Activated CD4-positive, CD25-positive, alpha-beta regulatory T cell treated with anti-CD3 and anti-CD28 coated beads, Interleukin-2, amount 50 U/mL, for 16 hours (primary cell): Measurements from ENCODE around the gene BMAL1.
"Not testable (repeated sequence)": the region's sequence is repeated elsewhere in the genome, so short reads cannot be mapped to it uniquely, and the experiment has no call there.

Experiments
- DNase-seq: peaks from one replicate; pipeline ENCODE4 v3.0.0-alpha.2; 2020; ENCODE audit warnings: low read depth, low spot score

The BMAL1 gene

DNA sequence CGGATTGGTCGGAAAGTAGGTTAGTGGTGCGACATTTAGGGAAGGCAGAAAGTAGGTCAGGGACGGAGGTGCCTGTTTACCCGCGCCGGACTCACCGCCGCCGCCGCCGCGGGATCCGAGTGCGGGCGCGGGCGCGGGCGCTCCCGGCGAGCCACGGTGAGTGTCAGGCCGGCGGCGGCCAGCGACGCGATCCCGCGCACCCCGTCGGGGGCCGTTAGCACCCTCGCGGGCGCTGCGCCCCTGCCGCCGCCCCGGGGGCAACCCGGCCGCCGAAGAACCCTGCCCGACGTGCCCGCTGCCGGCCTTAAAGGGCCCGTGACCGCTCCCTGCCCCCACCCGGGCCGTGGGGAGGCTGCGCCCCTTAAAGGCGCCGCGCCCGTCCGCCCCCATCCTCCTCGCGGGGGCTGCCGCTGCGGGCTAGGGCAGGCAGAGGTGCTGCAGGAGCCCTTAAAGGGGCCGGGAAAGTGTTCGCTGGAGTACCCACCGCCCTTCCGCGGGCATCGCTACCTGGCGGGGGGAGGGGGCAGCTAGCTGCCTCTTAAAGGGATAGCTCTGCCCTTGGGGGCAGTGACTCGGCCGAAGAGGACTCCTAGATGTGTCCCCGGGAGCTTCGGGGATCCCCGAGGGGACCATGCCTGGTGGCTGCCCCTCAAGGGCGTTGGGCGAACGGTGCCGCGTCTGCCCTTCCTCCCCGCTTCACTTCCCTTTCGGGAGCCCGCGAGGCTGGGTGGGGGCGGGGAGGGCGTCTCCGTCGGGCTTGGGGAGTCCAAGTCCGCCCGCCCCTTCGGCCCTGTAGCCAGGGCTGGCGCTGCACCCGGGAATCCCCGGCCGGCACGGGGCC is at the start of gene BMAL1:
Gene BMAL1 (plus strand): TSS at position 23 of the 841 bp plus-strand sequence. CDS start 76,519 bp downstream, outside the sequence.
- DNase-seq: peak; percentile 23

DNA sequence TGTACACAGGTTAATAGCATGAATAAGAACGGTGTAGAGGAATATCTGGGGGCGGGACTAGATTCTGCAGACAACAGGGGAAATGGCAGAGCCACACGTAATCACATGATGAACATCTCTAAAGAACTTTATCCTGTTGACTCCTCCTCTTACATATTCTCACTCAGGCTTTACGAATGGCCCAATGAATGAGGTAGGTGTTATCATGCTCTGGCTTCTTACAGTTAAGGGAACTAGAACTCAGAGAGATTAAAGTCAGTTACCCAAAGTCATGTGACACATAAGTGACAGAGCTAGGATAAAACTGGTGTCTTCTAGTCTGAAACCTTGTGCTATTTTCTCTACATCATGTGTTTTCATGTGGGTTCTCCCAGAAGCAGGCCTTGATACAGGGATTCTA is 49.0 kb upstream of the BMAL1 start:
- DNase-seq: no peak

DNA sequence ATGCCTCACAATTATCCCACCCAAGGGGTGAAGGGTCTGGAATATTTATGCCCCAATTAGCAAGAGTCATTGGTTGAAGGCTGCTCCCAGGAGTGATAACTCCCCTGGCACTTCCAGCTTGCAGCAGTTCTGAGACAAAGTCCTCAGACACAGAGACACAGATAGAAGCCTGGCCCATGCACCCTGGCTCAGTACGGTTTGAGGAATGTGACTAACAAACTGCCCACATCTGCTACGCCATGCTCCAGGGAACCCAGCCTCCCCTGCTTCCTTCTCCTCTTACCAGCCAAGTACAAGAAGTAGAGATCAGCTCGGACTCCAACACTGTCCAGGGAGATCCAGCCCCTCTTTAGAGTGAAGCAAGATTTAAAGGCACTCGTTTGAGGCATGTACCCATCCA is 48.5 kb upstream of the BMAL1 start:
- DNase-seq: no peak

DNA sequence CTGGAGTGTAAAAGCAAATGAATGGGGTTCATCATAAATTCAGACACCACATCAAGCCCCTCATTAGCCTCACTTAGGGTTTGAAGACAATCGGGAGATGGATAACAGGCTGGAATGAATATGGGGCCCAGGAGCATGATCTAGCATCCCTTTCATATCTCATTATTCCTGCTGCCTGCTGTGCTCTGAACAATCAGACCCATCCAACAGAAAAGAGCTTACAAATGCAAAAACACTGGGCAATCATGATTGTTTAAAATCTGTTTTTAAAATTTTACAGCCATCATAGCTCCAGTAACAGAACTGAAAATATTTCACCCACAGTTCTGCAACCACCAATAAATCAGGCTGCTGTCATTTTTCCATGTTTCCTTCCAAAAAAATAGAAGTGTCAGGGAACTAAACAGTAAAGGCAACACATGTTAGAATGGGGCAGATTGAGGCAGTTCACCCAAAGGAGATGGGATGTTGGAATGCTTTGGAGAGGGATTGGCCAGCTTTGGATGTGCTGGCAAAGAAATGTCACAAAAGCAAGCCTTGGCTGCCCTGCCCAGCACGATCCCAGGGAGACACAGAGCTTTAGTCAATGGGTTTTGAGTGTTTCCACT is 47.8 kb upstream of the BMAL1 start:
- DNase-seq: no peak

DNA sequence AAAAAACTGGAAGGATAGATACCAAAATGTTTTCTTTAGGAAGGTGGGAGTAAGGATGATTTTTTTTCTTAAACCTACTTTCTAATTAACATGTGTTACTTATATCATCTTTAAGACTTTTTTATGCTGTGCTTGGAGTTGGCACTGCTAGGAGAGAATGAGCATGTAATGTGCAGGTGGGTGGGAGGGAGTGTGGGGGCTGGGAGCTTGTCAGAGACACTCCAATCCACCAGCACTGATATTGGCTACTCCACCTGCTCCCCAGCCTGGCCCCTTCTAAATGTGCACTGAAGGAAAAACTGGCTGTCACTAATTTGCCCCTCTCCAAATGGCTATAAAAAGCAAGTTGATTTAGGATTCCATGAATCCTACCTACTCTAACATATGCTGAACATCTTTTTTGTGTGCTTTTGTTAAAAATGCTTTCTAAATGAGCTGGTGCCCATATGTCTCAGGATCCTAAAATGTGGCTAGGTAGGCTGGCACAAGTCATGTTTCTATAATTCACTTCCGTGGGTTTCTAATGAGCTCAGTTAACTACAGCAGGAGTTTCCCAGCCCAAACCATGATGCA is 44.3 kb upstream of the BMAL1 start:
- DNase-seq: no peak

DNA sequence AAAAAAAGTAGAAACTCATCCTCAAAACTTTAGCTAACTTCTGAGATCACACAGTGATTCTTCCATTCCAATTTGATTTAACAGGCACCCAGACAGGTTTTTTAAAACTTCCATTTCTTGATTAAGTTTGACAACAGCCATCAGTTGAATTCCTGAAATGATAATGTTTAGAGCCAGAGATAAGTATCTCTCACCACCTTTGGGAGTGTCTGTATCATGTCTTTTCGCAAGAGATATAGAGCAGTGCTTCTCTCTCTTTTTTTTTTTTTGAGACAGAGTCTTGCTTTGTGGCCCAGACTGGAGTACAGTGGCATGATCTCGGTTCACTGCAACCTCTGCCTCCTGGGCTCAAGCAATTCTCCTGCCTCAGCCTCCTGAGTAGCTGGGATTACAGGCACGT is 41.7 kb upstream of the BMAL1 start:
- no peak for DNase-seq

DNA sequence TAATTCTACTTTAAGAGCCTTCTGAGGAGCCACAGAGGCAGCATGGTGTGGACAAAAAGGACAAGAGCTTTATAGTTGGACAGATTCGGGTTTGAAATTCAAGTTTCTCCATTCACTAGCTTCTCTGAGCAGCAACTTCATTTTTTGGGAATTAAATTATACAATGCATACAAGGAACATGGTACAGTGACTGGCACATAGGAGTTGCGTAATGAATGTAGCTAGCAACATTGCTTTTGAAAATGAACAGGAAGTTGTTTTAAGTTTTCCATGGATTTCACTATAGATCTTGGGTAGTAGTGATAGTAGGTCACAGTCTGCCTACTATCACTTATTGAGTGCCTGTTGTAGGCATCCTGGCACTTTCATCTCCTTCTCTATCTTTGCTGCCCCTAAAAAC is 41.0 kb upstream of the BMAL1 start:
- no peak for DNase-seq

DNA sequence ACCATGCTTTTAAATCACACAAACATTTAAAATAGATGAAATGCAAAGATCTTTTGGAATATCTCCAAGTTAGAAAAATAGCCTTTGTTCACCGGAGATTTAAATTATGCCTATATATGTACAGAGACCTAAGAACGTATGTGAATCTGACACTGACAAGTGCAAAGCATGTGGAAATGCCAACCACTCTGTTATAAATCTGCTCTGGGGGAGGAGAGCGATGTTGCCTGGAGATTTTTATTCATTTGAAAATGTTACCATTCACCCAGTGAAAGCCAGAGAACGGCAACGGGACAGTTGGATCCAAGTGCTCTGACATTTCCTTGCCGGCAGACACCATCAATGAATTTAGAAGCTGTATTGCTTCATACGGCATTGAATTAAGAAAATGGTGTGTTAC is 39.8 kb upstream of the BMAL1 start:
- DNase-seq: no peak

DNA sequence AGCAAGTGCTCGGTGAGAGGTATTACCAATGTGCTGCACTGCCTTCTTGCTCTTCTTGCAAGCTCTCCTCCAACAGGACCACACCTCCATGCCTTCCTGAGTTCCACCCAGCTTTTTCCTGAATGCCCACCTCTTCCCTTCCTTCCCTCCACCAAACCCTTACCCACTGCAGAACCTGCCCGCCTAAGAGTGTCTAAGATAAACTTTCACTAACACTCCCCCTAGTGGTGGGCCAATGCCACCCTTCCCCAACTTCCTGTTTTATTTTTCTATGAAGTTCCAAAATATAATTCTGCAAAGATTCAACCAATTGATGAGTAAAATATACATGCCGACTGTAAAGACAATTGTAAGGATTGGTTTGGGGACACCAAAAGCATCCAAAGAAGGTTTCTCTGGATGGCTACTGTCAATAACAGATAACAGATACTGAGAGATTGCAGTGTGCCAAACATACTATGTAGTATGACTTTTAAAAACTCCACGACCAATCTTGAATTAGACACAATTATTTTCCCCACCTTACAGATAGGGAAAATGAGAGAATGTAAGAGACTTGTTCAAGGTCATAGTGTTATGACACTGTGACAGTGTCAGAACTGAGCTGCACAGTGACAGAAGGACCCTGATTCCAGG is 38.6 kb upstream of the BMAL1 start:
- peak; percentile 19 for DNase-seq

DNA sequence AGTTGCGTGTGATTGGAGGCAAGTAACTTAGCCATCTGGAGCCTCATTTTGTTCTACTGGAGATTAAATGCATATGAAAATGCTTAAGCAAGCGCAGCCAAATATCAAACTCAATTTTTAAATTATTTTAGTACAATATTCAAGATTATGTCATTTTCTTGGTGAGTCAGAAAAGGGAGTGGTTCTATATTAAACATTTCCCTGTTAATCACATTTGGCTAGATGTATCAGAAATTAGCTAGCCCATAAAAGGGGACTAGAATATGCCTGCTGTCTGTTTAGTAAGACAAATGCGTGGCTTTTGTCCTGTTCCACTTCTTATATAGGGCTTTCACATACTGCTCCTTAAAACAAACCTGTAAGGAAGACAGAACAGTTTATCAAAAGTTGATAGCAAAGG is 35.0 kb upstream of the BMAL1 start:
- no peak for DNase-seq

DNA sequence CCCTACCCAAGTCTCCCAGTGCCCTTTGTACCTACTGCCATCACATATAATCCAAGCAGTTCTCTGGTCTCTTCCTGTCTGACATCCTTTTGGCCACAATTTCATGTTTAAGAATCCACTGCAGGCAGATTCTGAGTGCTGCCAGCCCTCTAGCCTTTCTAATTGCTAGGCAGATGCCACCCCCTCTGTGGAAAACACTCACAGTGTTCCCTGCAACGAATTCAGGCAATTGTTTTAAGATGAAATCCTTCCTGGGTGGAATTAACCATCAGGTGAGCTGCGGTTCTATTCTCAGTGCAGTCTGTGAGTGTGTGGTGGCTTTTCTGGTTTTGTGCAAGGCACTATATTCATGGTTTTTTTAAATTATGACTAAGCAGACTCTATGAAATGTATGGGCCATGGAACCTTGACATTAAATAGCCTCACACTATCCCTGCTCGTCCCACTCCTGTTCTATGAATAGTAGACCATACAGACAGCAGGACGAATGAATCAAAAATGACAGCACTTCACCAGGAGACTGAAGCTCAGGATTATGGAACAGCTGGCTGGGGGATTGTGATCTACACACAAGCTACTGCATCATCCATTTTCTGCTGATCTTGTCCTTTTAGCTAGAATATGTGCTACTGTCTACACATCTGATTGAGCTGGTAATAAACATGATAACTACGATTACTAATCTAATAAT is 29.8 kb upstream of the BMAL1 start:
- no peak for DNase-seq

DNA sequence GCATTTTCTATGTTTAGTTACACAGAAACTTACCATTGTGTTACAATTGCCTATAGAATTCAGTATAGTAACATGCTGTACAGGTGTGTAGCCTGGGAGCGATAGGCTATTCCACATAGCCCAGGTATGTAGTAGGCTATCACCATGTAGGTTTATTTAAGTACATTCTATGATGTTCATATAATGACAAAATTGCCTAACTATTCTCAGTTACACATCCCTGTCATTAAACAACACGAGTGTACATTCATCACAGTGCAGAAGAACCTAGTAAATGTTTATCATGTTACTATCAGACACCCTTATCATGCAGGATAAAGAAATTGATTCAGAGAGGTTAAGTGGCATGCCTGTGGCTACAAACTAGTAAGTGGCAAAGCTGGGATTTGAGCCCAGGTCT is 28.4 kb upstream of the BMAL1 start:
- DNase-seq: no peak

DNA sequence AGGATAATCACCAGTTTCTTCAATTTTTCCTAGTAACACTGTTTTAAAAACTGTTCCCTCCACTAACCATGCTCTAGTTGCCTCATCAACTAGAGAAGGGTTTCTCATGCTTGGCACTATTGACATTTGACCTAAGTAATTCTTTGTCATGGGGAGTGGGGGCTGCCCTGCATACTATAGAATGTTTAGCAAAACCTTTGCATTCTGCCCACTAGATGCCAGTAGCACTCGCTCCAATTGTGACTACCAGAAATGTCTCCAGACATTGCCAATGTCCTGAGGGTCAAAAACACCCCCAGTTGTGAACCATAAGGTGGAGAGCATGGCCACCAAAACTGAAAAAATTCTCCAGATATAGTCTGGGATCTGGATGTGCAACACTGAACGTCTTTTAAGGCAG is 27.6 kb upstream of the BMAL1 start:
- no peak for DNase-seq

DNA sequence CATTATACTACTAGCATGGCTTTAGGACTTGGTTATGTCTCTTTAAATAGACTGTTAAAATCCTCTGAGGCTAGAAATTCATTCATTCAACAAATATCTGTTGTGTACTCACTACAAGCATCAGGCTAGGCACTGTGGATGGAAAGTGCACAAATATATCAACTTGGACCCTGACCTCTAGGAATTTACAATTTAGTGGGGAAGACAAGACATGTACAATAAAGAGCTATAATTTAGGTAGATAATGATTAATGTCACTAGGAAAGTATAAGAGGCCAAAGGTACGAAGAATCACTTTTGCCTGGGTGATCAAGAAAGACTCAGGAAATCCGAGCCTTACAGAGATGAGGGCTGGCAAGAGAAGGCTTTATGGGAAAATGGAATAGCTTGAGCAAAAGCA is 25.6 kb upstream of the BMAL1 start:
- DNase-seq: no peak

DNA sequence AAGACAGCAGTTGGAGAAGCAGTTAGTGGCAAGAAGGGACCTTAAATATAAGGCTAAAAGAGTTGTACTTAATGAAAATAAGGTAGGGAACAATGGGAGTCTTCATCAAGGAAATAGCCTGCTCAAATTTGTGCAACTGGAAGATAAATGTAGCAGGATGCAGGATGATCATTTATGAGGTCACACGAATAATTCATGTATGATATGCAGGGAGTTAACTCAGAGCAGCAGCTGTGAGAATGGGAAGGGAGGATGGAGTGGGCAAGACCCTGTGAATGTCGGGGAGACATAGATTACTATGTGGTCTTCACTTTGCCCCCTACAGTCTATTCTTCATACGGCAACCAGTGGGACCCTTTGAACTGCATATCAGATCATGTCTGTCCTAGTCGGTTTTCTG is 25.2 kb upstream of the BMAL1 start:
- no peak for DNase-seq

DNA sequence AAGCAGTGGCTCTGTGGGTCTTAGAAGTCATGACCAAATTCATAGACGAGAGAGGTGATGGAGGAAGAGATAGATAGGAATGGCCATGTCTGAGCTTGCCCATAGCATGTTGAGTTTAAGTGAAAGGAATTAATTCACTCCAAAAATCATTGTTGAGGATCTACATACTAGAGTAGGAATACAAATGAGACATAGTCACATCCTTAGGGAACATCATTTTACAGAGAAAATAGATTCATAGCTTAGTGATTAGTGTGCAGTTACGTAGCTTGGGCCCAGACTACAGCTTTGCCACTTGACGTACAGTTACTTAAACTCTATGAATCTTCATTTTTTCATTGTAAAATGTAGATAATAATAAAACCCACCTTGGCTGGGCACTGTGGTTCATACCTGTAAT is 21.4 kb upstream of the BMAL1 start:
- no peak for DNase-seq

DNA sequence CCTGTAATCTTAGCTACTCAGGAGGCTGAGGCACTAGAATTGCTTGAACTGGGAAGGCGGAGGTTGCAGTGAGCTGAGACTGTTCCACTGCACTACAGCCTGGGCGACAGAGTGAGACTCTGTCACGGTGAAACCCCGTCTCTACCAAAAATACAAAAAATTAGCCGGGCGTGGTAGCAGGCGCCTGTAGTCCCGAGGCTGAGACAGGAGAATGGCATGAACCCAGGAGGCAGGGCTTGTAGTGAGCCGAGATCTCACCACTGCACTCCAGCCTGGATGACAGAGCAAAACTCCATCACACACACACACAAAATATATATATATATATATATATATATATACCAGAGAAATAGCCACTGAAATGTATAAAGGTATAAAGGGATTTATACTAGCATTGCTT is 19.5 kb upstream of the BMAL1 start:
- DNase-seq: not testable (repeated sequence)

DNA sequence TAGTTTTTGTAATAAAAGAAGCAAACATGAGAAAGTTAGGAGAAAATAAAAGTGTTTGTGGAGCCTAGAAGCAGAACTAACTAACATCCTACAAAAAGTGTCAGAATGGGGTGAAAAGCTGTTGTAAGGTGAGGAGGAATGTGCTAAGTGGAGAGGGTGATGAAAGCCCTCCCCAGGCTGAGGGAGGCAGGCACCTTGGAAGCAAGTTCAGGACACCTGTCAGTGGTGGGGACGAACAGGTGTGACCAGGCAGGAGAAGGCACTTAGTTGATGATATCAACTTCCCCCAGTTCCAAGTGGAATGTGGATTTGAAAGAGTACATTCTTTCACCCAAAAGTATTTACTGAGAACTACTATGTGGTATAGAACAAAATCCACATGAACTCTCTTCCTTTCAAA is 18.7 kb upstream of the BMAL1 start:
- no peak for DNase-seq

DNA sequence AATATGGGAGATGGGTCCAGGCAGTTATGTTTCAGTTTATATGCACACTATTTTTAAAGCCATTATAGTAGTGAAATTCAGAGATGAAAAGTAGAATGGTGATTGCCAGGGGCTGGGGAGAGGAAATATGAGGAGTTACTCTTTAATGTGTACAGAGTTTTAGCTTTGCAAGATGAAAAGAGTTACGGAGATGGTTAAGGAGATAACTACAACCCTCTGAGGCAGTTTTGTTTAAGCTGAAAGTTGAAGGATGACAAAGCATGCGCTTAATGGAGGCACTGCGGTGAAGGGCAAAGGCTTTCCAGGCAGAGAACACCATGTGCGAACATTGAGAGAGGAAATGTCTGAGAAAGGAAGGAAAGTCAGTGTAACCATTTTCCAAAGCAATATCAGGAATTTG is 18.2 kb upstream of the BMAL1 start:
- no peak for DNase-seq

DNA sequence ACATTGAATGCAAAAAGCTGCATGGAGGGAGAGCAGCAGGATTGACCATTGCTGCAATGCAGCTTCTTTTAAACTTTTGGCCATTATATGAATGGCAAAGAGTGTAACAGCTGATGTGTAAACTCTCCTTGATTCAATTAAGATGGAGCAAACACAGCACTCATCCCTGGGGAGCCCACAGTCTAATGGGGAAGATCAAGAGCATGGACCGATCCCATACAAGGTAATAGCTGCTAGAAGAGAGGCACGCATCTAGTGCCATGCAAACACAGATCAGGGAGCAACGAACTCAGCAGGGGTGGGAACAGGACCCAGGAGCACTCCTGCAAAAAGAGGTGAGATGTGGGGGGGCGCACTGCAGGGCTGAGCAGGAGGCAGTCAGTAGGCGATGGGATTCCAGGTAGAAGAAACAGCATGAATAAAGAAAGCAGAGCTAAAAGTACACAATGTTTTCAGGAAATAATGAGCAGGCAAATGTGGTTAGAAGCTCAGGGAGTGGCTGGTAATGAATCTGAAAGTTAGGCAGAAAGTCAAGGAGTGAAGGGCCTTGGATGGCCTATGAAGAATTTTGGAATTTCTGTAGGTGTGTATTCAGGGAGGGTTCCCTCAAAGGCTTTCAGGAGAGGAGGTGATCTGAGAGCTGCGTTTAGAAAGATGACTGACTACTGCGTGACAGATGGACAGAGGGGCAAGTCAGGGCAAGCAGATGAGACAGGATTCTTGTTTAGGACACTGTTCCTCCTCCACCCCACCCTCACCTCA is 17.2 kb upstream of the BMAL1 start:
- no peak for DNase-seq

DNA sequence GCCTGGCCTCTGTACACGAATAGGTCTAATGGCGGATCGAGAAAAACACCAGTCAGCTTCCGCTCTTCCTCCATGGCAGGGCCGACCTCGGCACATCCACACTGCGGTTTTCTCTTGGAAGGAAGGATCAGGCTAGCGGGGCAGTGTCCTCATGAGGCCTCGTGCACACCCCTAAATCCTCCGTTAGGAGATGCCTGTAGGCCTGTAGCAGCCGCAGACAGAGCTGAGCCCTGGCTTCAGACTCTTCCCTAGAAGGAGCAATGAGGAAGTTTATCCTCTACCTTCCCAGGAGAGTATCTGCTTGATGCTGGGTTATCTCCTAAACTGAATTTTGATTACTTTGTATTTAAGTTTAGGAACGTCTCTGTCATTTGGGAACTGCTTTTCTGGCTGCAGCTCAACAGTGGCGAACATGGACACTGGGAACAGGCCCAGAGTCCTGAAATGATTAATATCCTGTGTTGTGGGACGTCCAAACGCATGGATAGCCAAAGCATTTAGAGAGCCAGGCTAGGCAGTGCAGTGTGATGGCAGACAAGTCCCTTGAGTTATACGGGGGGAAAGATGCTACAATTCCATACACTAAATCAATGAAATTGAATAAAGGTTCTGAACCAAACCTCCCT is 16.5 kb upstream of the BMAL1 start:
- DNase-seq: no peak
